HG03521 (cell line): Measurements from ENCODE around the gene GSTT2.
"Not testable (repeated sequence)": the region's sequence is repeated elsewhere in the genome, so short reads cannot be mapped to it uniquely, and the experiment has no call there.

Source experiments
- ATAC-seq: cut with Tn5 transposase; IDR thresholded peaks from one replicate; pipeline ENCODE4 v1.9.1; 2021; ENCODE audit warnings: mild to moderate bottlenecking, moderate library complexity; ENCODE audit not compliant: unreplicated experiment

The GSTT2 gene

GRCh38 chr22:23974345-23974744 lies 5.6 kb upstream of the GSTT2 start, which contains the start of gene DDT:
Gene DDT, minus strand, starts transcription at chr22:23974441. Its CDS starts 27 bp downstream, at chr22:23974414.
- peak; percentile 90 for ATAC-seq

DNA sequence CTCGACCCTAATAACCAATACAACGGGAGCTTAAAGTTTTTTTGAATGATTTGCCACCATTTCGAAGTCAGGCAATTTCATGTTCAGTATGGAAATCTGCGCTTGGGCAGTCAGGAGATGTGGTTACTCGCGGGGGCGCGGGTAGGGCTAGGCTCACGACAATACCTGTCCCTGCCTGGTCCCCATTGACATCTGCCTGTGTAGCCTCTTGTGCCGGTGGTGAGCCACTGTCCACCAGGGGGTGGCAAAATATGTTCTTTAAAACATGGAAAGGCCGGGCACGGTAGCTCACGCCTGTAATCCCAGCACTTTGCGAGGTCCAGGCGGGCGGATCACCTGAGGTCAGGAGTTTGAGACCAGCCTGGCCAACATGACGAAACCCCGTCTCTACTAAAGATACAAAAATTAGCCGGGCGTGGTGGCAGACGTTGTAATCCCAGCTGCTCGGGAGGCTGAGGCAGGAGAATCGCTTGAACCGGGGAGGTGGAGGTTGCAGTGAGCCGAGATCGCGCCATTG lies 5.0 kb upstream of the GSTT2 start:
- ATAC-seq = peak; percentile 16

- ATAC-seq = not testable (repeated sequence)
Measured at GRCh38 chr22:23977304-23977703, 2.6 kb upstream of the GSTT2 start.

DNA sequence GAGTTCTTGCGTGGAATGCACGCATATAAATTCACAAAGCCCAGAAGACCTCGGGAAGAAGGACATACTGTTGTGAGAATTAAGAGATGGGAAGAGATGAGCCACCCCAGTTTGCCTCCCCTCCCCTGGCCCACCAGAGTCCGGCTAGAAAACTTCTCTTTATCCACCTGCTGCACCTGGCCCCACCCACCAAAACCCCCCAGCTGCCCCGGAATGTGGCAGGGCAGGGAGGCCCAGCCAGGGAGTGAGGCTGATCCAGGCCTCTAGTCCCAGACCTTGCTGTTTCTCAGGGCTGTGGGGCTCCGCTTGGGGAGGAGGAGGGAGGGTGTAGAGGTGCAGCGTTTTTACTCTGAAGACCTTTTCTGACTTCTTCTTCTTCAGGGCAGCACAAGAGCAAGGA lies 633 bp downstream of the GSTT2 start:
- not testable (repeated sequence) for ATAC-seq

DNA sequence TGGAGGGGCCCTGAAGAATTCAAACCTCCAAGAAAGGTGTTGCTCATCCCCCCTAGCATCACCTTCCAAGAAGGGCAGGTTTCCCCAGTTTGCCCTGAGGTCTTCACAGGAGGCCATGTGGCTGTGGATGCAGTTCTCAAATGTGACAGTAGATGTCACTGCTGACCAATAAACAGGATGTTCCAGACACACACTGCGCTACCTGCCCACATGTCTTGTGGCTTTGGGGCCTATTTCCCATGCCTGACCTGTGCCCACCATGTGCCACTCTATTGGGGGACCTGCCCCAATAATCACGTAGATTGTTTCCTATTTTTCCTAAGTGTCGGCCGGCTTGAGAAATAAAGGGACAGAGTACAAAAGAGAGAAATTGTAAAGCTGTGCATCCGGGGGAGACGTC lies 4.5 kb downstream of the GSTT2 start:
- no peak for ATAC-seq

DNA sequence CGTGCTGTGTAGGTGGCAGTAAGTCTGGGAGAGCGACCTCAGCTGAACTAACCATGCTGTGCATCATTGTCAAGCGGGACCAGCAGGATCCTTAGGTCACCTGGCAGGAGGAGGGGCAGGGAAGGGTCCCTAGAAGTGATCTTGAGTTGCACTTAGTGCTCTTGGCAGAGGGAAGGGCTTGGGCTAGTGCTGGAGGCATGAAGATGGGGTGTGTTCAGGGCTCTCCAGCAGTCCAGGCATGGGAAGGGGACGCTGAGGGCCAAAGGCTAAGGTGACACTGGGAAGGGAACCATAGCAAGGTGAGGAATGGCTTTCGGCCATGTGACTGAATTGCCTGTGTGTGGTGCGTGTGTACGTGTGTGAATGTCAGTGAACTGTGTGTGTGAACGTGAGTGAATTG lies 6.2 kb downstream of the GSTT2 start:
- ATAC-seq = not testable (repeated sequence)

DNA sequence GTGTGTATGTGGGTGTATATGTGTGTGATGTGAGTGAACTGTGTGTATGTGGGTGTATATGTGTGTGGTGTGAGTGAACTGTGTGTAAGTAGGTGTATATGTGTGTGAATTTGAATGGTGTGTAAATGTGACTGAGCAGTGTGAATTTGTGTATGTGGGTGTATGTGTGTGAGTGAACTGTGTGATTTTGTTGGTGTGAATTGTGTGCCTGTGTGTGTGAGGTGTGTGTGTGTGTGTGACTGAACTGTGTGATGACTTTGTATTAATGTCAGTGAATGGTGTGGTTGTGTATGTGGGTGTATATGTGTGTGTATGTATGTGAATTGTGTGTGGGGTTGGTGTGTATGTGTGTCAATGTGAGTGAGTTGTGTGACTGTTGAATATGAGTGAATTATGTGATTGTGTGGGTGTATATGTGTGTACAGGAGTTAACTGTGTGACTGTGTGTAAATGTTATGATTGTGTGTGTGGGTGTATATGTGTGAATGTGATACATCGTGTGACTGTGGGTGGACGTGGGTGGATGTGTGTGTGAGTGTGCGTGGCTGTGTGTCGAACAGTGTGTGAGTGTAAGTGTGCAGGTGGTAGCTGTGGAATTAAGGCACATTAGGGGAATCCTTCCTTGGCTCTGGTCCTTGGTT lies 6.7 kb downstream of the GSTT2 start:
- not testable (repeated sequence) for ATAC-seq

GRCh38 chr22:23989583-23990244 lies 9.8 kb downstream of the GSTT2 start:
- not testable (repeated sequence) for ATAC-seq

- ATAC-seq = not testable (repeated sequence)
Measured at GRCh38 chr22:23993080-23993479, 13.1 kb downstream of the GSTT2 start.

DNA sequence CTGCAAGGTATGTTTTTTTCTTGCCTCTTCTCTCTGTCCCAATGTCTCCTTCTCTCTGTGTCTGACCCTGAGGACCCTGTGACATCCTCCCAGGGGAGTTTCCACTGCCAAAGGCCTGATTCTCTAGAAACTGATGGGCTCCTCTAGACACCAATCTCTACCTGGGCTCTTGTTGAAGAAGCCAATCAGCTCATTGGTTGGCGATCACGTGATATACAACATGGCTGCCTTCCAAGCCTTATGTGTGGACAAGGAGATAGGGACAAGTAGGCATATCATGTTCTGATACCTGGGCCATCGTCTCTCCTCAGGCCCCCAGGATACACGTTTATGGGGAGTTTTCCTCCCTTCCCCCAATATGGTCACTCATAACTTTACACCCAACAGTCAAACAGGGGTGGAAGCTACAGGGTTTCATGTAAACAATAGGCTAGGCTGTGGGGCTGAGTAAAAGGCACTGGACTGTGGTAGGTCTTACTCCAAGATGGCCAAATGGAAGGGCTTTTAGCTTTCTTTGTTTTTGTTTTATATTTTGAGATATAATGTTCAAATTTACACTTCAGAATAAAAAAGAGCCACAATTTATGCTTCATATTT lies 13.7 kb downstream of the GSTT2 start:
- ATAC-seq = not testable (repeated sequence)

DNA sequence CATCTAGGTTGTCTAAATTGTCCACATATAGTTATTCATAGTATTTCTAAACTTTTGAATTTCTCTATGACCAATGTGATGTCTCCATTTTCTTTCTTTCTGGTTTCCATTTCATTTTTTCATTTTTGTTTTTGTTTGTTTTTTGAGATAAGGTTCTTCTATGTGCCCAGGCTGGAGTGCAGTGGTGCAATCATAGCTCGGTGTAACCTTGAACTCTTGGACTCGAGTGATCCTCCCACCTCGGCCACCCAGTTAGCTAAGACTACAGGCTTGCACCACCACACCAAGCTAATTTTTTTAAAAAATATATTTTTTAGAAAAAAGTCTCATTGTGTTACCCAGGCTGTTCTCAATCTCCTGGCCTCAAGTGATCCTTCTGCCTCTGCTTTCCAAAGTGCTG lies 17.2 kb downstream of the GSTT2 start:
- no peak for ATAC-seq

DNA sequence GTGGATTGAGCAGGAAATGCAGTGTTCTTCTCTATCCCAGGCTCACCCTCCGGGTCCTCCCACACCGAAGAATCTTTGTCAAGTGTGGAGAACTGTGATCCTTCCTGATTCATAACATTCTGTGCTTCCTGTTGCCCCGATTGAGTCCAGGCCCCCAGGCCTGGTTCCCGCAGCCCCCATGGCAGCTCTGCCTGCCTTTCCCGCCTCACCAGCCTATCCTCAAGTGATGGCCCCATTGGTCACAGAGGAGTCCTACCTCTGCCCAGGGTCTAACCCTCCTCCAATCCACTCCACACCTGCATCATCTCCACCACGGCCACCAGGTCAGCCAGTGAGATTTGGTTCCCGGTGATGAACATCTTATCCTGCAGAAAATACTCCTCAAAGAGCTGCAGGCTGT lies 19.8 kb downstream of the GSTT2 start:
- ATAC-seq = not testable (repeated sequence)

DNA sequence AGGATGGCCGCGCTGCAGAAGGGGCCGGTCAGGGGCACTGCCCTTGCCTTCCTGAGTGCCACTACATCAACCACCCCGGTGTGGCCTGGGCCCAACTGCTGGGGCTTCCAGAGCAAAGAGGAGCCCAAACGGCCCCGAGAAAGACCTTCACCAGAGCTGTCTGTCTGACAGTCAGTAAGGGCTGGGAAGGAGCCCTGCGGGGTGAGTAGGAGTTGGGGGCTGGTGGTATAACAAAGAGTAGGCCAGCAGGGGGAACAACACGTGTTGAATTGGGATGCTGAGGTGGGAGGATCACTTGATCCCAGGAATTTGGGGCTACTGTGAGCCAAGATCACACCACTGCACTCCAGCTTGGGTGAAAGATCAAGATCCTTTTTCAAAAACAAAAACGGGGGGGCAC lies 21.4 kb downstream of the GSTT2 start:
- no peak for ATAC-seq

DNA sequence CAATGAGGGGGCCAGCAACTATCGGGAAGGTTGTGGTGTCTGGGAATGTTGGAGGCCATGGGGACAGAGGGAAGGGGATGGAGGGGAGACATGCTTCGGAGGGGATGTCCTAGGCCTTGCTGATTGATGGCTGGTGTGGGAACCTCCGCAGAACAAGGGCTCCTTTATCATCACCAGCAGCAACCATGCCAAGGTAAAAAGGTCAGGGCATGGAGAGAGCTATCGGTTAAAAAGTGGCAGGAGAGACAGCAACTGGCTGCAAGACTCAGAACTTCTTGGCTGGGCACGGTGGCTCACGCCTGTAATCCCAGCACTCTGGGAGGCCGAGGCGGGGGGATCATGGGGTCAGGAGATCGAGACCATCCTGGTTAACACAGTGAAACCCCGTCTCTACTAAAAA lies 22.3 kb downstream of the GSTT2 start:
- no peak for ATAC-seq

- no peak for ATAC-seq
Measured at GRCh38 chr22:24002851-24003250, 22.9 kb downstream of the GSTT2 start.

- ATAC-seq = no peak
Measured at GRCh38 chr22:24003887-24004286, 24.0 kb downstream of the GSTT2 start.

- ATAC-seq = no peak
Measured at GRCh38 chr22:24005201-24005600, 25.3 kb downstream of the GSTT2 start, which contains the start of gene GSTT4. Gene GSTT4, minus strand, starts transcription at chr22:24005453. Its CDS starts 97 bp downstream, at chr22:24005356.

GRCh38 chr22:24006207-24006913 lies 26.4 kb downstream of the GSTT2 start:
- no peak for ATAC-seq

DNA sequence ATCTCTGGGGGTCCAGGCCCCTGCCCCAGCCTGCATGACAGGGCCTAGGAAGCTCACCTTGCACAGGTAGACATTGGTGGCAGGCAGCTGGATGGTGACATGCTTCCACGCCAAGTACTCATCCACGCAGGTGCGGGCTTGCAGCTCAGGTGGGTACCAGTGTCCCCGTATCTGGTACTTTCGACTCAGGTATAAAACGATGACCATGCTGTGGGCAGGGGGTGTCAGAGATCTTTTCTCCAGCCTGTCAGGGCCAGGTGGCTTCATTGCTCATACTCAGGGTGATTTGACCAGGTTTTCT lies 26.9 kb downstream of the GSTT2 start:
- no peak for ATAC-seq

DNA sequence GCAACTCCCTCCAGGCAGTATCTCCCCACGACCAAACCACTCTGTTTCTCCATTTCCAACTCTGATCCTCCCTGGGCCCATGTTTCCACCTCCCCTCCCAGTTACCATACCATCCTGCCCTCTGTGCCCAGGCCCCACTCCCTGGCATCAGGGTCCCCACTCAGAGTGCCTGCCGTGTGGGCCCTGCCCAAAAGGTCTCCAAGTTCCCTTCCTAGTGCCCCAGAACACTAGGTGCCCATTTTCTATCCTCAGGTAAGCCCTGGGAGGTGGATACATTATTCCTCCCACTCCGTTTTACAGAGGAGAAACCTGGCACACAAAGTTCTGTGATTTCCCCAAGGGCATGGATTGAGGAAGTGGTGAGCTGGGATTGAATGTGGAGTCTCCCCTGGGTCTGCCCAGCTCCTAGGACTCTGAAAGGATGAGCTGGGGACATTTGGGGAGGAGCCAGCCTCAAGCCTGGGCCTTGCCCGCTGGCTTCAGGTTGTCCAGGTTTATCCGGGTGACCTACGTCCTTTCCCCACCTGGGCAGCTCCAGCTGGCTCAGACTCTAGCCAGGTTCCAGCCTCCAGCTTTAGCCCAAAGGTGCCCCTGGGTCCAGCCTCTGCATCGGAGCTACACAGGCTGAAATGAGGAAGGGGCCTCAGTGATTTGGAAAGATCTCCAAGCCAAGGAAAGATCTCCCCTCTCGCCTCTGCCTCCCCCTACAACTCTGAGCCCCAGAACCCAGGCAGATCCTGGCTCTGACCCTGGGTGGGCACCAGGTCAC lies 27.5 kb downstream of the GSTT2 start:
- no peak for ATAC-seq

- ATAC-seq = no peak
Measured at GRCh38 chr22:24008022-24008283, 28.0 kb downstream of the GSTT2 start.
